Upper lobe of left lung (tissue), 4 donors: ENCODE results near the gene C13orf46.

ENCODE experiments used
- EP300 ChIP-seq, 4 donors: sonication (generic); formaldehyde crosslinking; IDR thresholded peaks; one replicate each; pipeline ENCODE4 v1.5.1; 2017; ENCODE audit warnings: antibody characterized with exemption in 4 of 4, control low read depth in 2 of 4
- POLR2A ChIP-seq, 4 donors: fragments of 450-650 bp; IDR thresholded peaks; one replicate each; pipeline ENCODE4 v1.5.1; 2016 to 2017; ENCODE audit warnings: antibody characterized with exemption in 4 of 4, mild to moderate bottlenecking in 2 of 4
- POLR2AphosphoS5 ChIP-seq, 2 donors: sonication (generic); formaldehyde crosslinking; IDR thresholded peaks; one replicate each; pipeline ENCODE4 v1.5.1; 2017; ENCODE audit warnings: antibody characterized with exemption in 2 of 2
- TF ChIP-seq, protein P1 (sequence below), 6 experiments: fragments of 450-650 bp in 4 of 6; fragments of 200-600 bp in 2 of 6; sonication (generic) in 2 of 6; IDR thresholded peaks; one replicate each; pipeline ENCODE4 v1.5.1; 2016 to 2019; ENCODE audit warnings: antibody characterized with exemption in 6 of 6

DNA sequence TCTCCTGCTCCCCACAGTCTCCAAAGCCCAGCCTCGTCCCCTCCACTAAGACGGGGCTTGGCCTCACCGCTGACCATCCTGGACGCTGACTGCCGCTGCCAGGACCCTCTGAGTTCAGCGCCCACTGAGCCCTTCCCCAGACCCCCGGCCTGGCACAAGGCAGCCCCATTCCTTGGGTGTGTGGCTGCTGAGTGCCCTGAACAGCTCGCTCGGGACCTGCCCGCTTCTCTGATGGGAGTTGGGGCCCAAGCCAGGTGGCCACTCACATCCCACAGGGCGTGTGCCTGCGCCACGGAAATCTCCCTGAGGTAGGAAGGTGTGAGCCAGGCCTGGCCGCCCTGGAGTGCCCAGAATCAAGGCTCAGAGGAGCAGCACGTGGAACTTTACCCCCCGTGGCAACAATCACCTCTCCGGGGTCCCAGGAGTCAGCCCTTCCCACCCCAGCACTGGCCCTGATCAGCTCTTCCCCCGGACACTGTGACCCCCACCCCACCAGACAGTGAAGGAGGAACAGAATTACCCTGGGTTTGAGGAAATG, 20.8 kb downstream of the C13orf46 start:
- TF ChIP-seq, protein P1, sequence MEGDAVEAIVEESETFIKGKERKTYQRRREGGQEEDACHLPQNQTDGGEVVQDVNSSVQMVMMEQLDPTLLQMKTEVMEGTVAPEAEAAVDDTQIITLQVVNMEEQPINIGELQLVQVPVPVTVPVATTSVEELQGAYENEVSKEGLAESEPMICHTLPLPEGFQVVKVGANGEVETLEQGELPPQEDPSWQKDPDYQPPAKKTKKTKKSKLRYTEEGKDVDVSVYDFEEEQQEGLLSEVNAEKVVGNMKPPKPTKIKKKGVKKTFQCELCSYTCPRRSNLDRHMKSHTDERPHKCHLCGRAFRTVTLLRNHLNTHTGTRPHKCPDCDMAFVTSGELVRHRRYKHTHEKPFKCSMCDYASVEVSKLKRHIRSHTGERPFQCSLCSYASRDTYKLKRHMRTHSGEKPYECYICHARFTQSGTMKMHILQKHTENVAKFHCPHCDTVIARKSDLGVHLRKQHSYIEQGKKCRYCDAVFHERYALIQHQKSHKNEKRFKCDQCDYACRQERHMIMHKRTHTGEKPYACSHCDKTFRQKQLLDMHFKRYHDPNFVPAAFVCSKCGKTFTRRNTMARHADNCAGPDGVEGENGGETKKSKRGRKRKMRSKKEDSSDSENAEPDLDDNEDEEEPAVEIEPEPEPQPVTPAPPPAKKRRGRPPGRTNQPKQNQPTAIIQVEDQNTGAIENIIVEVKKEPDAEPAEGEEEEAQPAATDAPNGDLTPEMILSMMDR (IDR thresholded peaks at IDR 0.05), result no peak
- TF ChIP-seq EP300 (IDR thresholded peaks at IDR 0.05), result no peak
- TF ChIP-seq POLR2AphosphoS5 (IDR thresholded peaks at IDR 0.05), result no peak
- TF ChIP-seq POLR2A (IDR thresholded peaks at IDR 0.05), result no peak
